ENCODE data around the gene MND1.
A peak's percentile ranks its signal among the peaks of the same experiment; 100 is the strongest.
"Not testable (repeated sequence)": the region's sequence is repeated elsewhere in the genome, so short reads cannot be mapped to it uniquely, and the experiment has no call there.

Gene MND1

DNA sequence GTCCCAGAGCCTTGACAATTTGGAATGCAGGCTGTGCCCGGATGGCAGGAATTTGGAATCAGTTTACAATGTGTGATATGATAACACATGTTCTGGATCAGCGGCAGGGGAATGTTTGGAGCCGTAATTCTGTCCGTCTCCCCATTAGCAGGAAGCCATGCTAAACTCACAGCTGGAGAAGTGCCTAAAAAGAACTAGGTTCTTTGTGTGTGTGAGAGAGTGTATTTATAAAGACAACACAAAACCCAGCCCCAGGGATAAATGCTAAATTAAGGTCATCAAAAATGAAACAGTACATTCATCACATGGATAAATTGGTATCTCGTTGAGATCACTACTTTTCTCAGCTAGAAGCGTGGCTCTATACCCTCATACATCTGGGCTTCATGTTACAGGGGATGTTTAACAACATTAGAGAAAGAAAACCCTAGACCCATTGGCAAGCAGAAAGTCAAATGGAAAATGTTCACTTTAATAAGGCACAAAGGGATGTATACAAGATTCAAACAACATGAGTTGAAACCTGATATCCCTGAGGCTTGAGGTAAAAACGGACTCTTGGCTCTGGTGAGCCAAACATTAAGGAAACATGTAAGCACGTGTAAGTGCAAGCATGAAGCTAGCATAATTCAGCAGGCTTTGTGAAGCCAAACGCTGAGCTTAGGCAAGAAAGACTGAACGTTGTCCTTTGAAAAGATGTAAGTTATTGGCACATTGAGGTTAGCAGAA lies 103.7 kb downstream of the MND1 start:
- peak; percentile 50 for DNase-seq

DNA sequence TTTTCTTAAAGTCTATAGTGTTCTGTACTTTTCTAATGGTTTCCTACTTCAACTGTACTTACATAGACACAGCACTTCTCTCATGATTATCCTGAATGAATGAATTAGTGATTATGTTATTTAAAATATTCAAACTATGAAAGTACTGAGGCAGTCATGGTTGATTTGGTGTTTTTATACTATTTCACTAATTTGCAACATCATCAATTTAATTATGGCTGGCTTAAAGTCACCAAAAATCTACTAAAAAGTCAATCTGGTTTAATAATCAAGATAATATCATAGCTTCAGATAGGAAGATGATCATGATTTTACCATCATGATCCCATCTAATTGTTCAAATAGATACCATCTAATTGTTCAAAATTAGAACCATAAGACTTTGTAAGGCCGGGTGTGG lies 104.8 kb downstream of the MND1 start:
- no peak for DNase-seq

DNA sequence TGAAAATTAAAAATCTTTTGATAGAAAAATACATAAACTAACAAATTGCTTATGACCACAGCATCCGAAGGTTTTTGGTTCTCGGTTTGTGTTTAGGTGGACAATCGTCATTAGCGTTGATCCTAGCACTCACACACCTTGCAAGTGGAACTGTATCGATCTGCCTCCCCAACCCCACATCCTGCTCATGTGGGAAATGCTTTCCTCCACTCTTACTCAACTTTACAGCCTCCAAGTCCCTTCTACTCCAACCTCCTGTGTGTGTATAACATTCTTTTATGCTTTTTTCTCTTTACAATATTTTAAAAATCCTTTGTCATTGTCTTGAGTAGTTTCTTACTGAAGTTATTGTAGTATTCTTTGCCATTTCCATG lies 106.0 kb downstream of the MND1 start:
- DNase-seq = no peak

DNA sequence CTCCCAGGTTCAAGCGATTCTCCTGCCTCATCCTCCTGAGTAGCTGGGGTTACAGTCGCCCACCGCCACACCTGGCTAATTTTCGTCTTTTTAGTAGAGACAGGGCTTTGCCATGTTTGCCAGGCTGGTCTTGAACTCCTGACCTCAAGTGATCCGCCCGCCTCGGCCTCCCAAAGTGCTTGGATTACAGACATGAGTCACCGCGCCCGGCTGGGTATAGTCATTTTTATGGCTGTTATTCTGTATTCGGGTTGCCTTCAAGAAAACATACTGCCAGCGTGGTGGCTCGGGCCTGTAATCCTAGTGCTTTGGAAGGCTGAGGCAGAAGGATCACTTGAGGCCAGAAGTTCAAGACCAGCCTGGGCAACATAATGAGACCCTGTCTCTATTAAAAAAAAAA lies 106.7 kb downstream of the MND1 start:
- not testable (repeated sequence) for DNase-seq

DNA sequence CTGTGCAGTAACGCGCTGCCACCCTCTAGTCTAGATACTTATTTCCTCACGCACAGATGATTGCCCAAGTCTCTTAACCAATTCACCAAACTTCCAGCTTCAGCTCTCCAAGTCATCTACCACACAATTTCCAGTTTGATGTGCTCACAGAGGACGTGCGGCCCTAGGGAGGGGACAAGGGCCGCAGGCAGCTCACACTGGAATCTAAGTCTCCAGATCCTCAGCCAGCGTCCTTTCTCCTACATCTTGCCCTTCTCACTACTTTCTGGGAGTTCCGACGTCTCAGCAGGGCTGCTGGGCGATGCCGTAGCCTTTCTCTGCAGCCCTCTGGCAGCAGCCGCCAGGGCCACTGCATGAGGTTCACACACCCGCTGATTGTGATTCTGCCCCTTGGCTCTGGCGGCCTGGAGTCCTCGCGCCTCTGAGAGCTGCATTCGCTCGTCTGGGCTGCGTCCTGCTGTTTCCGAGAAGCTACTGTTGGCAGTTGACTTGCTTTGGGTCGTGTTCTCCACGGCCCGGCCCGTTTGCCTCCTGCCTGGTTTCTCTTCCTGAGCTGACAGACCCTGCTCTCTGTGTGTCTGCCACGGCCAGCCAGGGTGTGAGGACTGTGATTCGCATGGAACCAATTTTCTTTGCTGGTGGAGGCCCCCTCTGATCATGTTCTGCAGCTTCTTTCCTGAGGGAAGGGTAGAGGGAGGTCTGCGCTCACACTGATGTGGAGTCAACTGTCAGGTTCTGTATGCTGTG lies 107.6 kb downstream of the MND1 start:
- peak; percentile 74 for DNase-seq

DNA sequence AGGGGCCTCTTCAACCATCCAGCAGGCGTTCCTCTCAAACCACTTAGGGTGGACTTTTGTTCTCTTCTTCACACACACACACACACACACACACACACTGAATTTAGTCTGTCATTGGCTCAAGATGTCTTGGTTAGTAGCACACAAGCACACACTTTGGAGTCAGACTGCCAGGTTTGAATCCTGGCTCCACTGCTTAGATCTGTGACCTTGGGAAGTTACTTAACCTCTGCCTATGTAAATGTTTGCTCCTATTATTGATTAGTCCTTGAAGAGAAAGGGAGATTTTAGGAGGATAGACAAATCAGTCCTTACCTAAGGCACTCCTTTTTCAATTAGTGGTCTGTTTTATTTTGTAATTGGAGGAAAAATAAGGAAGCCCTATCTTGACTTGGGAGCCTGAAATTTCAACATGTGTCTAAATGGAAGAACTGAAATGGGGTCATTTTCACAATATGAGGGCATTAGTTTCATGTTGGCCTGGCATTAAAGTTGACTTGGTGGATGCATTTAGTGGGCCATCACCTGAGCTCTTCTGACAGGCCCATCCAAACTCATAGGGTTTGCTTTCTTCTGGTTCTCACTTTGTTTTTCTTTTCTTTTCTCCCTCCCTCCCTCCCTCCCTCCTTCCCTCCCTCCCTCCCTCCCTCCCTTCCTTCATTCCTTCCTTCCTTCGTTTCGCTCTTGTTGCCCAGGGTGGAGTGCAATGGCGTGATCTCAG lies 108.3 kb downstream of the MND1 start:
- no peak for DNase-seq

DNA sequence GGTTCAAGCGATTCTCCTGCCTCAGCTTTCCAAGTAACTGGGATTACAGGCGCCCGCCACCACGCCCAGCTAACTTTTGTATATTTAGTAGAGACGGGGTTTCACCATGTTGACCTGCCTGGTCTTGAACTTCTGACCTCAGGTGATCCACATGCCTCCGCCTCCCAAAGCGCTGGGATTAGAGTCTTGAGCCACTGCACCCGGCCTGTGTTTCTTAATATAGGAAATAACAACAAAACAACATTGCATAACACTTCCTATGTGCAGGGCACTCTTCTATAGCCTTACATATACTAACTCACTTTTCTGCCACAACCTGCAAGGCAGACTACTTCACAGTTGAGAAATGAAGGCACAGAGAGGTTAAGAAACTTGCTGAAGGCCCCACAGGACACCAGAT lies 108.9 kb downstream of the MND1 start:
- DNase-seq = no peak

DNA sequence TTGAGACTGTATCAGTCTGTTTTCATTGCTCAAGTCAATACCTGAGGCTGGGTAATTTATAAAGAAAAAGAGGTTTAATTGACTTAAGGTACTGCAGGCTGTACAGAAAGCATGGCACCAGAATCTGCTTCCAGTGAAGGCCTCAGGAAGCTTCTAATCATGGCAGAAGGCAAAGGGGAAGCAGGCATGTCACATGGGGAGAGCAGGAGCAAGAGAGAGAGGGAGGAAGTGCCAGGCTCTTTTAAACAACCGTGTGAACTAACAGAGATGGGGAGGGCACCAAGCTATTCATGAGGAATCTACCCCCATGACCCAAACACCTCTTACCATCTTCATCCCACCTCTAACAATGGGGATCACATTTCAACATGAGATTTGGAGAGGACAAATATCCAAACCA lies 114.5 kb downstream of the MND1 start:
- DNase-seq = no peak

DNA sequence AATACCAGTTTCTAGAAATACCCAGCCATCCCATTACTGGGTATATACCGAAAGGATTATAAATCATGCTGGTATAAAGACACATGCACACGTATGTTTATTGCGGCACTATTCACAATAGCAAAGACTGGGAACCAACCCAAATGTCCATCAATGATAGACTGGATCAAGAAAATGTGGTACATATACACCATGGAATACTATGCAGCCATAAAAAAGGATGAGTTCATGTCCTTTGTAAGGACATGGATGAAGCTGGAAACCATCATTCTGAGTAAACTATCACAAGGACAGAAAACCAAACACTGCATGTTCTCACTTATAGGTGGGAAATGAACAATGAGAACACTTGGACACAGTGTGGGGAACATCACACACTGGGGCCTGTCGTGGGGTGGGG lies 117.1 kb downstream of the MND1 start:
- DNase-seq = not testable (repeated sequence)

DNA sequence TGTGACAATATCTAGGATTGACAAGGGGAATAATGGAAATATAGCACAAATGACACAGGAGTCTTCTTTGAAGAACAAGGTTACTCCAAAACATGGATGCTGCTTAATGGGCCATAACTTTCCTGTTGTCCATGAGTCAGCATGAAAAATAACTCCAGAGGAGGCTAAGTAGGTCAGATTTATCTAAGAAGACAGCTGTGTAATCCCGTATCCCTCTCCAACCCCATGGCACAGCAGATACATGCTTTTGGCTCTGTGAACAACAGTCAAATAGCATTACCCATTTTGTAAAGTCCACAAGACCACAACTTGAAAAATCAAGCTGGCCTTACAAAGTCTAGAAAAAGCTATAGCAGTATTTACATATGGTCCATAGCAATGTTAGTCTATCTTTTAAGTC lies 119.6 kb downstream of the MND1 start:
- DNase-seq = peak; percentile 79
